H4 (cell line): Measurements from ENCODE around the gene AFF3. TPM values are rescaled to one million over a fixed set of nuclear protein-coding genes. Genes with fewer than 3 reads are reported as not detected.

Source experiments
- DNase-seq: peaks from one replicate; pipeline ENCODE4 v3.0.0-alpha.2; 2015; ENCODE audit warnings: low spot score
- total RNA-seq: library from RNA; depleted of rRNA; stranded (reverse); fragments of >200 nt; shearing (Covaris generic); gene quantifications from 2 replicates; pipeline ENCODE4 v1.2.3, GENCODE V29; 2014

The AFF3 gene
- total RNA-seq, 1 experiment from 2014 or later, result 0.37 TPM

DNA sequence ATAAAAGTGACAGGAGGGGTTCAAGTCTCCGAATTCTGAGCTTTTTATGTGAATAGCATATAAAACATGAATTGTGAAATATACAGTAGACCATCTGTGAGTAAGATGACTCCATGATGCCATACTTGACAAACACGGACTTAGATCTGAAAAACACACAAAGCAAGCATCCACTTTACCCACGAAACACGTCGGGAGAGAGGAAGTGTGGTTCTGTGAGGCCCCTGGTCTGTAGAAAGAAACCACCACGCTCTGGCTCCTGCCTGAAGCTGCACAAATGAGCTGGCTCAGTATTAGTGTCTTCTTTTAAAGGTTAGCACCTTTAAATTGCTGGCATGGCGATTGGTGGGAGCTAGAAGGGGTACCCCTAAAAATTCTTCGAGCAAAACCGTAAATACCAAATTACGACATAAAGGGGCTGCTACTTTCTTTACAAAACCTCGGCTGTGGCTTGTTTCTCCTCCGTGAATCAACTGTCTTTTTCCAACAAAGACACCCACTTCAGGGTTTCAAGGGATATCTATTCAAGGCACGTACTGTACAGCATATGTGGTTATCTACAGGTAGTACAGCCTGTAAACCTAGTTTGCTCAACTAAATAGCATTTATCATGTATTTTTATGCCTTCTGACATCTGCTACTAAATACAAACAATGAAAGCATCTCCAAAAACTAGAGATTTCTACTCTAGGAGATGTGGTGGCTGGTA is 70.9 kb downstream of the AFF3 start:
- DNase-seq, result no peak

DNA sequence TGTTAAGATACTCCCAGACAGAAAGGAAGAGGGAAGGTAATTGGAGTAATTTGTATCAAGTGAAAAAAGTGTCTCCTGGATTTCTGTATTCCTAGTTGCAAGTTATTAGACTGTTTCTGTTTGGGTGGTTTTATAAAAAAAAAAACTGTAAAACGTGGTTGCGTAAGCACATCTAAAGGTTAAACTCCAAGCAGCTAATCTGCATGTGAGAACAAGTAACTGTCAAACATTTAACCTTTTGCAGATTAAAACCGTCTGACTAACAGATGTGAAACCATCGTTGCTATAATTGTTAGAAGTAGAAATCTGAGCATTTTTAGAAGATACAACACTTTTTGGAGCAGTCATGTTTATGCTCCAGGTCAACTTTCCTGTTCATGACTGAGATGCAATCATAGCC is 72.3 kb downstream of the AFF3 start:
- no peak for DNase-seq

DNA sequence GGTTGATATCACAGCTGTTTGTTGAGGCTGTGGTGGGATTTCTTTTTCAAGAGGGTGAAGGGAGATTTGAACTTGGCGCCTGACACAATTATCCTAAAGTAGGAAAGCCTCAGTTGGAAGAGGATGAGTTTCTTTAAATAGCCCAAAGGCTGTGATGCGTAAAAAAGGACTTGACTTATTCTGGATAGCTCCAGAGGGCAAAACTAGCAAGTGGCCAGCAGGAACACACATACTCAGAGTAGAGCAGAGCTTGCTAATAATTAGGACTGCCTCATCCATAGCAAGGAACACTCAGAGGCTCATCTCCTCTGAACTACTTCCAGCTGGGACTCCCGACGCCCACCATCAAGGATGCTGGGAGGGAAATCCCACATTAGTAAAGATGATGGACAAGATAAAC is 74.0 kb downstream of the AFF3 start:
- no peak for DNase-seq

DNA sequence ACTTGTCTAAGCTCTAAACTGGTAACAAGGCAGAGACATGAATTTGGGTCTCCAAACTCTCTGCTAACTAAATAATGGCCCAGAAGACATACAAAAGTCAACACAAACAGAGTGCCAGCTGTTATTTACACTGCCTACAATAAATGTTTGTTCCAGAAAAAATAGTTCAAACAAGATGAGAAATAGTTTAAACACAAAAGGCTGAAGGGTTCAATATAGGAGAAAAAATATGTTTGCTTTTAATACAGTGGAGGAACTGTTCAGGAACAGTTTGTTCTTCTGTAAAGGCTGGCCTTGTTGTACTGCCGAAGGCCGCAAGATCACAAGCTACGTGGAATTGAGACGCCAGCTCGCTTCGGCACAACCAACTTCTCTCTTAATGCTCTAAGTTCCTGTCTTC is 74.6 kb downstream of the AFF3 start:
- DNase-seq, result no peak

DNA sequence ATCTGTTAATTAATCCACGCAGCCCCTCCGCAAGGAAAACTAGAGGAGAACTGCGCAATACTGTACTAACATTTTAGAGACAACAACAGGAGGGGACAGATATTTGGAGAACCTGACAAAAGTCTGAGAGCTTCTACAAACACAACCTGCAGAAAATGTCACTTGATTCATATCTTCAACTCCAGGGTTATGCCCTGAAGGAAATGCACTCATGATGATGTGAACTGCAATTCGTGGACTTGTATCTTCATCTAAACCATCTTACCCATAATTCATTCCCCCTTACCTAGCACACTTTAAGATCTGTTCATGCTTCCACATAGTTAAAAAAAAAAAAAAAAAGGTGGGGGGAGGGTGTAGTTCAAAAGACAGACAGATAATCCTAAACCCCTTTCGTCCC is 75.5 kb downstream of the AFF3 start:
- DNase-seq, result no peak

DNA sequence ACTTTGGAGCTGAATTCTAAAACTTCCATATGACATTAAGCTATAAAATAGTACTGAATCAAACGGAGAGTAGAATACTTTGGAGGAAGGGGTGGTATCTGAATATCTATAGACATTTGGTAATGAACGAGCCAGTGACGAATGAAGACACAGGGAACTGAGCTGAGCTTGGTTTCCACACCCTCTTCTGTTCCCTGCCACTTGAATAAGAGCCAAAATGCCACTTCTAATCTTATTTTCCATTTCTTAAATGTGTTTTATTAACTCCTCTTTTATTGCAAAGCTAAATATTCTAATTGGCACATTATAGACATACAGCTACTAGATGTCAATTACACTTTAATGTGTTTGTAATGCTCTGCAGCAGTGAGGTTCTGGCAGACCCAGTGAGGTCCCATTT is 76.1 kb downstream of the AFF3 start:
- no peak for DNase-seq

DNA sequence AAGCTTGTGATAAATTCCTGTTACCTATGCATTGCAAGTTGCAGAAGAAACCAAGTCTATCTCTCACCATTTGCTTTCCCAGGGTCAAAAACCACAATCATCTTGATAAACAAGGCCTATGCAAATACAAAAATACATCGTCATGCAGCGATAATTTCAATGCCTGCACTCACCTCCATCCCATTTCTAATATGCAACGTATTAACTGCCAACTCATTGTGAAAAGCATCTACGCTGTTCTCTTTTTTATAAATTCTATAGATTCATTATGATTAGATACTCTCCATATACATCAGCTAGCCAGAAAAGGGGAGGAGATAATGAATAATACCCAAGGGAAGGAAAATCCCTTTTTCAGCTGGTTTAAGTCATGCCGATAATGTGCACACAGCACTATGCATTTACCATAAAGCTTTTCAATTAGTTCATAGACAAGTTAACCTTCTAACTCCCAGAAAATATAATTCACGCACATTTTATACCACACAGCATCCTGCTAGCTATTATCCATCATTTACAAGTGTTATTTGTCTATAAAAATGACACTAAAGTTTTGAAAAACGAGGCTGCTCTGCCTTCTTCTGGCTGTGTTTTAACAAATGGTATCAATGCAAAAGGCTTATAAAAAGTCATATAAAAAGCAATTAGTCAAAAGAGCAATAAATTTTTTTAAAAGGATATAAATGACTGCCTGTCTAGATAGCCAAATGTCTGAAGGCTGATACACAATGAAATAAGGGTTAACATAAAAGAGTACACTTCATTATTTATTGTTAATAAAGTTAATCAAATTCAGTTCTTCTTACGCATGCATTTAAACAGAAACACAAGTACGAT is 77.6 kb downstream of the AFF3 start:
- no peak for DNase-seq

DNA sequence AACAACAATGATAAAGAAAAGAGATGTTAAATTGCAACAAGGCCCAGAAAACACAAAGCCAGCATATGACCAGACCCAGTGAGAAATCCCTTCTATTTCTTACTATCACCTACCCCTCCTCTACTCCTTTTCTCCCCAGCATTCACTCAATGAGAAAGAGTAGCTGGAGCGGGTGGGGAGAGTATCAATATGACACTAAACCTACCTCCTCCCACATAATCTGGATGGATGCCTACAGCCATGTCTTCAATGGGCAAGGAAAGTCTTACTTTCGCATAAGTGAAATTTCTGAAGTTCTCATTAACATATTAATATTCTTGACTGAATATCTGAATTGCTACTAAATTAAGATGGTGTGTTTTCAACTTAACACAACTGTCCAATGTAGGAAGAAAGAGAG is 78.2 kb downstream of the AFF3 start:
- DNase-seq, result no peak

DNA sequence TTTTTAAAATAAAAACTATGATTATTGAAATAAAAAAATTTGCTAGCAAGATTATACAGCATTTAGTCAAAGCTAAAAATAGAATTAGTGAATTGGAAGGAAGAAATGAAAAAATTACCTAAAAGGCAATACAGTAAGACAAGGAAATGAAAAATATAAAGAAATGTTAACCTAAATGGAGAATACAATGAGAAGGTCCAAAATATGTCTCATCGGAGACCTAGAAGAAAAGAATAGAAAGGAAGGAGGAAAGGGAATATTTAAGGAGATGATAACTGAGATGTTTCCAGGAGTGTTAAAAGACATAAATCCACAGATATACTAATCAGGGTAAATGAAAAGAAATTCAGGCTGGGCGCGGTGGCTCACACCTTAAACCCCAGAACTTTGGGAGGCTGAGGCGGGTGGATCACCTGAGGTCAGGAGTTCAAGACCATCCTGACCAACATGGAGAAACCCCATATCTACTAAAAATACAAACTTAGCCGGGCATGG is 78.9 kb downstream of the AFF3 start:
- DNase-seq, result no peak

DNA sequence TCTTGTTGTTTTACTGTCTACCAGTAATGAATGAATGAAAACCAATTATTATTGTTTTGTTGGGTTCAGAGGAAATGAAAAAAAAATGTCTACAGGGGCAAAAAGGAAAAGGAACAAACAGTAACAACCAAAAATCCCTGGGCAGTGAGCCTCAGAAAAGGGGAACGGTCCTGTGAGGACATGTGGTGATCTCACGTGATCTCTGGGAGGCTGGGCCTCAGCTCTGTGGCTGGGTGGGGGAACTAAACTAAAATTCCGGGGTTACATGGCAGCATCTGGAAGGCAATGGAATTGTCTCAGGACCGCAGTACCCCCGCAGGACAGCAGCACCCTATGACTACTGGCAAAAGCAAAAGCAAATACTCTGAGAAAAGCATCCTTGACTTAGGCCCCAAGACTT is 80.1 kb downstream of the AFF3 start:
- no peak for DNase-seq

DNA sequence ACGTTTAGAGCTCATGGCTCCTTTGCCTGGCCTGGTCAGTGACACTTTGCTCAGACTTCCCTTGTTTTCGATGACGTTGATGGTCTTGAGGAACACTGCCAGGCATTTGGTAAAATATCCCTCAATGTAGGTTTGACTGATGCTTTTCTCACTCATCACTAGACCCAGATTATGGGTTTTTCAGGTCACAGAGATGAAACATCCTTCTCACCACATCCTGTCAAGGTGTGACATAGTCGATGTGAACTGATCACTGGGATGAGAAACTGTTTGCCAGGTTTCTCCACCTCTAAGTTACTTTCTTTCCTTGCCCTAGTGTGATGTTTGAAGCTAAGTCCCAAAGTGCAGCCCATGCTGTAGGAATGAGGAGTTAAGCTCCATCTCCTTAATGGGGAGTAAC is 81.5 kb downstream of the AFF3 start:
- DNase-seq, result no peak

DNA sequence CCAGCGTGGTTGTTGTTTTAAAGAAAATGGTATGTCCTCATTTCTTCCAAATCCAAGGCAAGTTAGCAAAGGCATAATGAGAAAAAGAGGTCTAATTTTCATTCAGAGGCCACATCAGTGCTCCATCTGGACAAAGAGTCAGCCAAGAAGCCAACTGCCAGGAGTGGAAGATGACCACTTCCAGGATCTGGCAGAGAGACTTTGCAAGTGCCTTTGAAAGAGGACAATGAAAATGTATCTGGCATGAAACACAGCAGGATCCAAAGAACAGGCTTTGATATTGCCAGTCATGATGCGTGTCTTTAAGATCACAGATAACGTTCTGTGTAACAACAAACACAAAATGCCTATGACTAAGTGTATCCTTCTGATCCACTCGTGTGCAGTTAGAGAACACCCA is 82.8 kb downstream of the AFF3 start:
- no peak for DNase-seq

DNA sequence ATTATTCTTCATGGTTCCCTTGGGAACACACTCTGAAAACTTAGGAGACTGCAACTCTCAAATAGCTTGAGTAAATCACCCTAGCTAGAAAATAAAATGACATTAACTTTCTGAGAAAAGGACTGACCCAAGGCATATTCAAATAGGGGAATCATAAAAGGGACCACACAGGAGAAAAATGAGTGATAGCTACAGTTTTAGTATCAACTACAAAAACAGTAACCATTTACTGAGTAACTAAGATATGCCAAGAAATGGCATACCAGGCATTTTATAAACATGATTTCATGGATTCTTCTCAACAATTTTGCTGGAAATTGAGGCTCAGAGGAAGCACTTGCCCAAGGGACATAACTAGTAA is 84.5 kb downstream of the AFF3 start:
- no peak for DNase-seq

DNA sequence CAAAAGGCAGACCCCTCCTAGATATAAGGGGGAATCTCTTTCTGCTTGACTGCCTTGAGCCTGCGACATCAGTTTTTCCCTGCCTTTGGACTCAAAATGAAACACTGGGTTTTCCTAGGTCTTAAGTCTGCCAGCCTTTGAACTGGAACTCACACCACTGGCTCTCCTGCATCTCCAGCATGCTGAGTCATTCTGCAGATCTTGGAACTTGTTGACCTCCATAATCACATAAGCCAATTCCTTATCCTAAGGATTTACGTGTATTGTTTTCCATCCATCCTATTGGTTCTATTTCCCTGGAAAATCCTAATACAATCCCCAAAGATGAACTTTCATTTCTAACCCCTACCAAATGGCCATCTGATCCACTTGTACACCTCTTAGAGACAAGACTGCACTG is 88.0 kb downstream of the AFF3 start:
- DNase-seq, result no peak

DNA sequence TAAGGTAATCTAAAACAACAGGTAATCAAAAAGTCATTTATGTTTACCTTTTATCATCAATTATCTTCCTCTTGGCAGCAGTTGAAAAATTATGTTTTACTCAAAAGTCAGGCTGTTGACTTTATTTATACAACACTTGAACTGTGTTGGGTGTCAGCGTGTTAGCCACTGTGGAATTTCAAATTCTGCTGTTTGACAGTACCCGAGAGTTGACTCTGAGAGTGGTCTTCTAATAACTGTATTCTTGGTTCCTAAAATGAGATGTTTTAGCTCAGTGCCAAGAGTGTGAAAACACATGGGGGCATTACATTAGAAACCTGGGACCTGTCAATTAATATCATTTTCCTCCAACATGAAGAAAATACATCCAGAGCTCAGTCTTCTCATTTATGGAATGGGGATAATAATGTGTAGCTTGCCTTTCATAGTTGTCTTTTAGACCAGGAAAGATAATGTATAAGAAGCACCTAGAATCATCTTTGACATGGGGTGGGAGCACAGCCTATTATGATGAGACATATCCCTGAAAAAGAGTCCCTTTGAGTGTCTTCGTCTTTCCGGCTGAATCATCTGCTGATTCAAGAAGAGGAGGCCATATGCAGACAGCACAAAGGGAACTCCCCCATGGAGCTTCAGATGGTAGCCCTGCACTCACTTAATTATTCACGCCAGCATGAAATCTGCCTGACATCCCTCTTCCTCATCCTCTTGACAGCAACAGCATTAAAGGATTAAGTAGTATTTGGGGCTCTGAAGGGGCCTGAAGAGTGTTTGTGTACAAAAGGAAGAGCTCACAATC is 89.1 kb downstream of the AFF3 start:
- no peak for DNase-seq

DNA sequence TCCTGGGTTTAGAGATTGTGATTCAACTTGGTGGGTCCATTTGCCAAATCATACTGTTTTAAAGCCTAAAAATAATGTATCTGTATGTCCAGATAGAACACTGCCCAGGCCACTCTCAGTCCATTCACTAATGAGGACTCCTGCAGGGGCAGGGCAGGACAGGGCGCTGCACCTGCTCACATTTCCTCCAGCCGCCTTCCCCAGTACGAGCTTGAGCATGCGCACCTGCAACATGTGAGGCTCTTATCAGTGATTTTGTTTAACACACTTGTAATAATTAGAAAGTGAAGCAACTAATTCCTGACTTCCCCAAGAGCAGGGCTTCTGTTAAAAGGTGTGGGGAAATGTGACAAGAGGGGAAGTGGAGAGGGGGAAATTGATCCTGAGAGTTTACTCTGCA is 89.7 kb downstream of the AFF3 start:
- no peak for DNase-seq

DNA sequence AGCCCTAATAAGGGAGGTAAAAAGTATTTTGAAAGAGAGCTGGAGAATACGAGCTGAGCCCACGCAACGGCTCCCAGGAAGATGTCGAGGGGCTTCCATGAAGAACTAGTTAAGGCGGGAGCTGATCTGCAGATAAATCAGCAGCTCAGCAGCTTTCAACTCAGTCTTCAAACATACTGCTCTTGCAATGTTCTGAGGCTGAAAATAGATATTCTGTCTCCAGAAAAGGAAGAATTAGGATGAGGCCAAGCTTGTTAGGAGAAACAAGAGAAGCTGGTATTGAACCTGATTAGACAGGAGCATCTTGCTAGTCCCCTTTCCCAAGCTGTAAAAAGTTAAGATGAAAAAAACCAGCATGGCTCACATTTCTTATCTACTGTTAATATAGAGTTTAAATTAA is 91.1 kb downstream of the AFF3 start:
- DNase-seq, result no peak

DNA sequence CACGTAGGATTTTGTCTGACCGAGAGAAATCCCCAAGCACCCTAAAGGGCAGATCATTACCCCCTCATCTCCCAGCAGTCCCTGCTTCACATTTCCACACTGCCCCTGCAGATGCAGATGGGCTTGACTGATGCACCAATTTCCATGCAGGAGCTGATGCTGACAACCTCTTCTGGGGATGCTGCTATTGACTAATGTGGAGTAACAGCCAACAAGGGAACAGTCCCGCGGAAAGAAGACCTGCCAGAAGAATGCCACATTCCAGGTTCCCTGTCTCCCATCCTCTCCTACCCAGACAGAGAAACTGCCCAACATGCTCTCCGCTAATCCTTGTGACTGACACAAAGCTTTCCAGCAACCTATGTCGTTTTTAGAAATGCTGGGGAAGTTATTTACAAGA is 91.7 kb downstream of the AFF3 start:
- no peak for DNase-seq

DNA sequence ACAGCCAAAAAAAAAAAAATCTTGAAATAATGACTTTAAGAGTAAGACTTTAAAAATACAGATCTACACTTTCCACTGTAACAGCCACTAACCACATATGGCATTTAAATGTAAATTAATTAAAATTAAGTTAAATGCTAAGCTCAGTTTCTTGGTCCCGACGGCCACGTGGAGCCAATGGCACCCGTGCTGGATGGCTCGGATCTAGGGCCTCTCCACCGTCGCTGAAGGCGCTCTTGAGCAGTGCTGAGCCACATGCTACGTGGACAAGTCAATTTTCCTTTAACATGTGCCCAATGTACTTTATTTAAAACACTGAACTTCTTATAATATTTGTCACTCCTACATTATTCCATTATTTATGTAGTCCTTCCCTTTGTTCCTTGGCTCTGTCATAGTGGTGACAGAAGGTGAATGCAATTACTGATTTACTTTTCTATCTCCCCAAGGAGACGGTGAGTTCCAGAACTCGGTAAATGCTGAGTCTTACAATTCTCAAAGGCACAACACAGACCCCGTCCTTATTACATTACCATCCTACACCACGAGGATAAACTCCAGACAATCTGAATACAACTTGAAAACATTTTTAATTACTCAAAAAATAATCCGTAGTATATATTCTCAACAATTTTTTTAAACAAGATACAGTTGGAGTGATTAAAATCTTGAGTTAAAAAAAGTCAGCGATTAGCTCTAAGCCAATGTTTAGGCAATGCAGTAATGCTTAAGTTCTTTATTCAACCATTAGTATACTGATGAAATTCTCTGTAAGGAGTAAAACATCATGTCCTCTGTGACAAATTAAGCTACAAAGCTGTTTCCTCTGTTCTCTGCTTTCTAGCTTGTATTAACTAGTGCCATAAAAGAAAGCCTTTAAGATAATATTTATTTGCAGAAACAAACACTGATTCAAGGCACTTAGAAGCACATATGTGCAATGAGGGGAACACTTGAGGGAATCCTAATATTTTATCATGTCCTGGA is 95.1 kb downstream of the AFF3 start:
- DNase-seq, result no peak

DNA sequence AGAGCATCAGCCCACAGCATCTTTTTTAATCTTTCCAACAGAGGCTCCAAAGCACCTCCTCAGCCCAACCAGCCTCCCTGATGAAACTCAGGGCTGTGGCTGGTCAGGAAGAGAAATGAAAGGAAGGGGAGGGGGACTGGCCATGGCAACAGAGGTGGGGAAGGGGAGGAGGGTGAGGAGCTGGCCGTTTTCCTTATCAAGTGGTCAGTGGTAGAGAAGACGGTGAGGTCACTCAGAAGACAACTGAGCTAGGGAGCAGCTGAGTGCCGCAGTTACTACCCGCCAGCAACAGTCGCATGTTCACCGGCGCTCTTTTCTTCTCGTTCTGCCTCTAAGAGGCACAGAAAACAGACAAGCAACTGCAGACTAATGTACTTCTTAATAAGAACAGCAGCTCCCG is 97.4 kb downstream of the AFF3 start:
- DNase-seq, result no peak

DNA sequence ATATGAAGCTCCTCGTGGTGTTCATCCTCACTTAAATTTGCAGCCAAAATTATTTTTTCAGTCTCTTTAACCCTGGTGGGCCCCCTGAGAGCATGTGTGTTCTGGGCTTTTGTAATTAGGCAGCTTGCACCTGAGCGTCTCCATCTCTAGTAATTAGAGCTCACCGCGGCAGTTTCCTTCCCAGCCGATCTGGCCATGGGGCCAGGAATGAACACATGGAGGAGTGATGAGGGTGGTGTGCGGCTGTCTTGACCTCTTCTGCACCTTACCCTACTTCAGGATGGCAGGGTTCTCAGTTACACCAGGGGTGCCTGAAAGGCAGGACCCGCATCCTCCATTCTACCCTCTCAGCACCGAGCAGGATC is 98.5 kb downstream of the AFF3 start:
- DNase-seq, result no peak
